ENCODE results near the gene TMEM179B.
A peak's percentile ranks its signal among the peaks of the same experiment; 100 is the strongest.

Gene TMEM179B

GRCh38 chr11:62752177-62752785 lies 34.9 kb upstream of the TMEM179B start:
- H3K9me3 ChIP-seq (ENCODE audit: insufficient read depth, low read length, severe bottlenecking) = no peaks in the 10 kb centered on the region
- H2AFZ ChIP-seq (ENCODE audit: low read depth, low read length) = no peak overlapping the region
- TF ChIP-seq EZH2 (IDR thresholded peaks at IDR 0.05; ENCODE audit: borderline replicate concordance, low read depth, low read length, severe bottlenecking) (no peak), CTCF (IDR thresholded peaks at IDR 0.05; ENCODE audit: borderline replicate concordance, extremely low read depth, low read length, poor library complexity, severe bottlenecking) (no peak)
- peaks cover 7% of the 10 kb centered on the region; the same call in 1 of the 2 replicates for H4K20me1 ChIP-seq (ENCODE audit: insufficient read depth, low read length)
- H3K4me2 ChIP-seq (ENCODE audit: insufficient read depth, low read length) = peak overlapping the region; percentile 1
- ATAC-seq (ENCODE audit: insufficient read depth, low read depth) = no peak
- no peak overlapping the region for H3K9ac ChIP-seq (ENCODE audit: low read depth, low read length)
- H3K27ac ChIP-seq (ENCODE audit: low read length) = no peak overlapping the region
- peaks cover 23% of the 10 kb centered on the region for H3K79me2 ChIP-seq (ENCODE audit: insufficient read depth, low read length)
- peaks cover 28% of the 10 kb centered on the region for H3K4me1 ChIP-seq (ENCODE audit: insufficient read depth, low read length)
- no peak for DNase-seq
- no peaks in the 10 kb centered on the region for H3K27me3 ChIP-seq (ENCODE audit: insufficient read depth, low read length, poor library complexity)
- no peak overlapping the region for H3K4me3 ChIP-seq (ENCODE audit: low read depth in 1 of 2, low read length in 2 of 2)
- H3K36me3 ChIP-seq (ENCODE audit: insufficient read depth, low read length) = peaks cover 24% of the 10 kb centered on the region

GRCh38 chr11:62752994-62753735 lies 34.0 kb upstream of the TMEM179B start:
- Histone ChIP-seq H3K27me3 (ENCODE audit: insufficient read depth, low read length, poor library complexity) (no peaks in the 10 kb centered on the region), H3K9me3 (ENCODE audit: insufficient read depth, low read length, severe bottlenecking) (no peaks in the 10 kb centered on the region), H3K36me3 (ENCODE audit: insufficient read depth, low read length) (peaks cover 24% of the 10 kb centered on the region), H3K4me3 (ENCODE audit: low read depth in 1 of 2, low read length in 2 of 2) (peak overlapping the region; percentile 33 to 65; a peak in 3 of 4 replicates), H3K79me2 (ENCODE audit: insufficient read depth, low read length) (peaks cover 23% of the 10 kb centered on the region), H3K27ac (ENCODE audit: low read length) (peak overlapping the region; percentile 92), H2AFZ (ENCODE audit: low read depth, low read length) (peak overlapping the region; percentile 57), H3K9ac (ENCODE audit: low read depth, low read length) (peak overlapping the region; percentile 60), H3K4me2 (ENCODE audit: insufficient read depth, low read length) (peak overlapping the region; percentile 66), H4K20me1 (ENCODE audit: insufficient read depth, low read length) (peaks cover 7% of the 10 kb centered on the region; the same call in 1 of the 2 replicates), H3K4me1 (ENCODE audit: insufficient read depth, low read length) (peaks cover 28% of the 10 kb centered on the region)
- TF ChIP-seq EZH2 (IDR thresholded peaks at IDR 0.05; ENCODE audit: borderline replicate concordance, low read depth, low read length, severe bottlenecking) (no peak), CTCF (IDR thresholded peaks at IDR 0.05; ENCODE audit: borderline replicate concordance, extremely low read depth, low read length, poor library complexity, severe bottlenecking) (no peak)
- DNase-seq (no peak), ATAC-seq (ENCODE audit: insufficient read depth, low read depth) (no peak)

GRCh38 chr11:62753736-62754603 lies 33.2 kb upstream of the TMEM179B start, which contains the start of gene ZBTB3:
TSS of gene ZBTB3 (minus strand) at chr11:62754160. CDS start at chr11:62753664, 496 bp downstream.
- H3K9me3 ChIP-seq (ENCODE audit: insufficient read depth, low read length, severe bottlenecking) = no peaks in the 10 kb centered on the region
- peaks cover 21% of the 10 kb centered on the region for H3K36me3 ChIP-seq (ENCODE audit: insufficient read depth, low read length)
- H2AFZ ChIP-seq (ENCODE audit: low read depth, low read length) = peak within 1 kb of the TSS; percentile 89
- ATAC-seq (ENCODE audit: insufficient read depth, low read depth) = peak; percentile 98
- peaks cover 28% of the 10 kb centered on the region for H3K4me1 ChIP-seq (ENCODE audit: insufficient read depth, low read length)
- TF ChIP-seq EZH2 (IDR thresholded peaks at IDR 0.05; ENCODE audit: borderline replicate concordance, low read depth, low read length, severe bottlenecking) (no peak), CTCF (IDR thresholded peaks at IDR 0.05; ENCODE audit: borderline replicate concordance, extremely low read depth, low read length, poor library complexity, severe bottlenecking) (no peak)
- peak within 1 kb of the TSS; percentile 92 for H3K27ac ChIP-seq (ENCODE audit: low read length)
- H3K27me3 ChIP-seq (ENCODE audit: insufficient read depth, low read length, poor library complexity) = no peaks in the 10 kb centered on the region
- peak within 1 kb of the TSS; percentile 33 to 65; a peak in 3 of 4 replicates for H3K4me3 ChIP-seq (ENCODE audit: low read depth in 1 of 2, low read length in 2 of 2)
- peak within 1 kb of the TSS; percentile 60 for H3K9ac ChIP-seq (ENCODE audit: low read depth, low read length)
- peak within 1 kb of the TSS; percentile 66 for H3K4me2 ChIP-seq (ENCODE audit: insufficient read depth, low read length)
- DNase-seq = peak; percentile 99
- H3K79me2 ChIP-seq (ENCODE audit: insufficient read depth, low read length) = peaks cover 23% of the 10 kb centered on the region
- peaks cover 7% of the 10 kb centered on the region; the same call in 1 of the 2 replicates for H4K20me1 ChIP-seq (ENCODE audit: insufficient read depth, low read length)
